ENCODE measurements around the gene SYNC. TPM values are rescaled to one million over a fixed set of nuclear protein-coding genes. Genes with fewer than 3 reads are reported as not detected.
A peak's percentile ranks its signal among the peaks of the same experiment; 100 is the strongest.

Gene SYNC
- total and polyA plus RNA-seq, 2 of the 8 experiments (the other 6 are each of a cell fraction or from before 2014, with no cell fraction given): 0.06 to 0.17 TPM

GRCh38 chr1:32650248-32650751 lies 52.3 kb downstream of the SYNC start, which contains the start of gene ZBTB8OS (continued):
- peak; percentile 88 for TF ChIP-seq GABPA (IDR thresholded peaks at IDR 0.05; ENCODE audit: borderline replicate concordance, insufficient read depth, low read length)
- no peak for TF ChIP-seq RAD21 (IDR thresholded peaks at IDR 0.05 in 1 of 2, conservative IDR thresholded peaks at IDR 0.05 in 1 of 2; ENCODE audit: low read depth in 2 of 2, low read length in 2 of 2)
- no peak for TF ChIP-seq CHD7 (IDR thresholded peaks at IDR 0.05; ENCODE audit: insufficient replicate concordance, low read length)
- peak; percentile 86 for TF ChIP-seq SAP30 (IDR thresholded peaks at IDR 0.05; ENCODE audit: insufficient read depth, insufficient replicate concordance, low read length)
- no peak for TF ChIP-seq BRCA1 (IDR thresholded peaks at IDR 0.05; ENCODE audit: low read depth, low read length)
- peak; percentile 18 for TF ChIP-seq KDM4A (IDR thresholded peaks at IDR 0.05; ENCODE audit: low read depth, low read length, severe bottlenecking)
- TF ChIP-seq POLR2AphosphoS5 (IDR thresholded peaks at IDR 0.05; ENCODE audit: low read depth, low read length): peak; percentile 85
- no peak for TF ChIP-seq JUND (IDR thresholded peaks at IDR 0.05; ENCODE audit: low read length)
